GM21737 (cell line): ENCODE results near the gene SLC35F3.
"Not testable (repeated sequence)": the region's sequence is repeated elsewhere in the genome, so short reads cannot be mapped to it uniquely, and the experiment has no call there.

Experiments used
- ATAC-seq: cut with Tn5 transposase; IDR thresholded peaks from one replicate; pipeline ENCODE4 v1.9.1; 2021; ENCODE audit warnings: mild to moderate bottlenecking, moderate library complexity; ENCODE audit not compliant: unreplicated experiment

Gene SLC35F3

DNA sequence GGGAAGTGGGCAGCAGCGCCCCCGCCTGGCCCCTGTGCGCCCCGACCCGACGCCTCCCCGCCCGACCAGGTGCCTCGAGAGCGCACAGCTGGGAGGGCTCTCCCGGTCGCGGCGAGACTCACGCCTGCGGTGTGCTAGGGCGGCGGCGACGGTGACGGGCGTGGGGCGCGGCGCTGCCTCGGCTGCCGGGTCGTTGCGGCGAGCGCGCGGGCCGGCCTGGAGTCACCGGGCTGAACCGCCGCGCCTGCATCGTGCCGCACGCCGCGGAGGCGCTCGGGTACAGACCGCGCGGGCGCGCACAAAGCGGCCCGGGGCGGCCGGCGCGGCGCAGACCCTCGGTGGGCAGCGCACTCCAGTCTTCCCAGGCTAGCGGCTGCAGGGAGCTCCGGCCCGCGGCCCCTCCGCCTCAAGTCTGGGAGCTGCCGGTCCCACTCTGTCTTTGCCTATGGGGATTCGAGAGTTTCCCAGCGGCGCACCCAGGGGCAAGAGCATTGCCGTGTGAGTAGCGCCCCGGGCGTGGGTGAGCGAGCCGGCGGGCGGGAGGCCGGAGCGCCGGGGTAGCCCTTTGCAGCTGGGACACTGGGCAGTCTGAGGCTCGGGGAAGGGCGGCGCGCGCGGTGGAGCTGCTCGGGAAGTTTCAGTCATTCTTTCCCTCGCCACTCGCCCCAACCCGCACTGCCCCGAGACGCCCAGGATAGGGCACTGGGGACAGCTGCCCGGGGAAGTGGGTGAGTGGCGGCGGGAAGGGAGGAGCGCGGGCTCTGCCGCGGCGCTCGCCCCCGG, at the start of gene SLC35F3:
Gene SLC35F3, plus strand, starts transcription at position 44 of the 783 bp plus-strand sequence.
- ATAC-seq: no peak

DNA sequence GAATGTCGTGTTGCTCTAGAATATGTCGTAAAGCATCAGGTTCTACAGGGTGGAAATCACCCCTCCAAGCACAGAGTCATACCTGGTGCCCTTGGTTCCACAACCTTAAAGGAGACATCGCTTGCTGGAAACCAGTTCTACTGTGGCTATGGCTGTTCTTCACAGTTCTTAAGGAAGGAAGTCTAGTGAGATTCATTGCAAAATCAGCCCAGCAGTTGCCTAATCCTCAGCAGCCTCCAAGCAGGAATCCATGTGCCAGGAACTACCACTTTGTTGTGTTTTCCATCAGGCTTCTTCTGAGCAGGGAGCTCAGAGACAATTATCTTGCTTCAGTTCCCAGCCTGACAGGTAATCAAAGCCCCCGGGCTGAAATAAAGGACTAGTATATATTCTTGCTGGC, 45.0 kb upstream of the SLC35F3 start:
- no peak for ATAC-seq

DNA sequence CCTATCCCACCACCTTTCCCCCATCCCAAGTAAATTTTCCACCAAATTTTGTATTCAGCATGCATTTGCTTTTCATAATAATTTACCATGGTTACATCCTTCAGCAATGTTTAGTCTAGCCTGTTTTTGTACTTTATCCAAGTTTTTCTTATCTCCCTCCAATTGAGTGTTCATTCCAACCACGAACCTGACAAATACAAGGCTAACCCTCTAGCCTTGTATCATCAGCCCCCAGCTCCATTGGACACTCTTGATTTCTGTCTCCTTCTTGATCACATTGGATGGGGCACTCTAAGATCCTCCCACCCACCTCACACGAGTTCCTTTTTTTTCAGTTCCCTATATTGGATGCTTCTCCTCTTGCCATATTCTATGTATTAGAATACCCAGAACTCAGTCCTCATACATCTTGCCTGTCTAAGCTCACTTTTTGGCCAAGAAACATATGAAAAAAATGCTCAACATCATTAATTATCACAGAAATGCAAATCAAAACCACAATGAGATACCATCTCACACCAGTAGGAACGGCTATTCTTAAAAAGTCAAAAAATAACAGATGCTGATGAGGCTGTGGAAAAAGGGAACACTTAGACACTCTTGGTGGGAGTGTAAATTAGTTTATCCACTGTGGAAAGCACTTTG, 40.5 kb upstream of the SLC35F3 start:
- no peak for ATAC-seq

DNA sequence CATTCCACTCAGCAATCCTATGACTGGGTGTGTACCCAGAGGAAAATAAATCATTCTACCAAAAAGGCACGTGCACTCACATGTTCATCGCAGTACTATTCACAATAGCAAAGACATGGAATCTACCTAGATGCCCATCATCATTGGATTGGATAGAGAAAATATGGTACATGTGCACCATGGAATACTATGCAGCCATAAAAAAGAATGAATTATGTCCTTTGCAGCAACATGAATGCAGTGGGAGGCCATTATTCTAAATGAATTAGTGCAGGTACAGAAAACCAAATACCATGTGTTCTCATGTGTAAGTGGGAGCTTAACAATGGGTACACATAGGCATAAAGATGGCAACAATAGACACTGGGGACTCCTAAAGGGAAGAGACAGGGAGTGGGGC, 39.9 kb upstream of the SLC35F3 start:
- no peak for ATAC-seq

DNA sequence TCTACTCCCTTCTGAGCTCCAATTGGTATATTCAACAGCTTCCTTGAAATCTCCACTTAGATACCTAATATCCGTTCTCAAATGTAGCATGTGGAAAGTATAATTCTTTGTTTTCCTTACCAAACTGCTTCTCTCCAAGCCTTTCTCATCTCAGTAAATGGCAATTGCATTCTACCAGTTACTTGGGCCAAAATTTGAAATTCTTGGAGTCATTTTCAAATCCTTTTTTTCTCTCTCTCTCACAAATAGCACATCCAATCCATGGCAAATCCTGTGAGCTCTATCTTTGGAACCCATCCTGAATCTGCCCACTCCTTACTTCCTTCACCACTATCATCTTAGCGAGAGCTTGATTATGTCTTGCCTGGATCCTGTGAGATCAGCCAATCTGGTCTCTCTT, 39.3 kb upstream of the SLC35F3 start:
- ATAC-seq: no peak

DNA sequence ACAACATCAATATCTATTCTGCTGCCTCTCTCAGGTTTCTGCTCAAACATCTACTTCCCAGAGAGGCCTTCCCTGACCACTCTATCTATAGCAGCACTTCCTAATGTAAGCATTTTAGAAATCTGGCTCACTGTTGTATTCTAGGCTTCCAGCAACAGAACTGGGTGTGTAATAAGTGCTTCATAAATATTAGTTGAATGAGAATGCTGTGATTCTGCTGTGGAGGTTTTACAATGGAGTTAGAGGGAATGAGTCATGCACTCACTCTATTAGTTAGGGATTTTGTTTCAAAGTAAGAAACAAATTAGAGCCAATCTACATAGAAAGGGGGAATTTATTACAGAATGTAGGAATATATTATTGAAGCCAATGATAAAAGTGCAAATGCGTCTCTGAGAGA, 38.6 kb upstream of the SLC35F3 start:
- no peak for ATAC-seq

DNA sequence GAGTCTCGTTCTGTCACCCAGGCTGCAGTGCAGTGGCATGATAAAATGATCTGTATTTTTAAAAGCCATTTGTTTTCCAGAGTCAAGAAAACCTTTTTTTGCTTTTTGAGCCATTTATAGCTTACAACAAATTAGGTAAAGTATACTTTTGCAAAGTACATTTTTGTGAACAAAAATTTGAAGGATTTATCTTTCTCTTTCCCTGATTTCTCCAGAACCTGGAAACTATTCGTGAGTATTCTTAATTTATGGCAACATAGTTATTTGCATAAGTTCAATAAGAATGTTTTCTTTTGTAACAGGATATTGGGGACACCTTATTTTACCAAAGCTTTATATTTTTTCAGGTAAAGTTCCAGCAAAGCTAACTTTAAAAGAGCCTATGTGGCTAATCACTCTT, 37.4 kb upstream of the SLC35F3 start:
- no peak for ATAC-seq

DNA sequence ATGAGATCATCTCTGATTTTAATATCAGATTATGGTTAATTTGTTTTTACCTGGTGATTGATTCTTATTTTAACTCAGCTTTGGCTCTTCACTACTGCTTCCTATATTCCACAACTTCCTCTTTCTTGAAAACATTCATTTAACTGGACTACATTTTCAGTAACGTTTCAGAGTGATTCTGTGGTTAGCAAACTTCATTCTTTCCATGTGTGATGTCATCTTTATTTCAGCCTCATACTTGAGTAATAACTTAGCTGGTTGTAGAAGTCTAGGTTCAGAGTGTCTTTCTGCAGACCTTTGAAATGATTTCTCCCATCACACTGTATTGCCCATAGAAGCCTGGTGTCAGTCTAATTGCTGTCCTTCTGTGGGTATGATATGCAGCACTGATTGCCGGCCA, 36.0 kb upstream of the SLC35F3 start:
- no peak for ATAC-seq

DNA sequence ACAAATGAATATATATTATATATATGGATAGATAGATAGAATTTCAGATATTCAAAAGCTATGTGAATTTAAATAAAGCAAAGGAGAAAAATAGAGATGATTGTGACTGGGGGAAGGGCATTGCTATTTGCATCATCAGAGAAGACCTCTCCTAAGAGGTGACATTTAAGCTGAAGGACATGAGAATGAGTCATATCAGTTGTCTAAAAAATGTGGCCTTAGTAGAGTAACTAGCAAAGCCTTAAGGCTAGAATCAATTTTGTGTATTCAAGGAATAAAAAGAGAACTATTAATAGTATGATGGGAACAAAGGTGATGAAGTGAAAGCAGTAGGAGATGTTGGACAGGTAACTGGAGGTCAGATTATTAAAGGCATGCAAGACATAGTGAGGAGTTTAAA, 34.8 kb upstream of the SLC35F3 start:
- no peak for ATAC-seq

DNA sequence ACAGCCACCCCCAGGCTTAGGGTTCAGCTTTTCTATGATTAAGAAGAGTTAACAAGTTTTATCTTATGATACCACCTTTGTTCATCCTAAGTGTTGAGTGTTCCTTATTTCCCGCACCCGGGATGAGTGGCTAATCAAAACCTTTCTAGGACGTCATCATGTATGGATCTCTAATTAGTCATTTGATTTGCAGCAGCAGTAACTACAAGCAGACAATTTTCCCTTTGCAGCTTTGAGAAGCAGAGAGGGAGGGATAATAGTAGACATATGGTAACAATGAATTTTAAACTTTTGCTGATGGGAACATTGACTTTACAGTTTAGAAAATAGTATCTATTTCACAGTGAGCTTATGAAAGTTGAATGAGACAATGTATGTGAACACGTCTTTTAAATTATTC, 30.8 kb upstream of the SLC35F3 start:
- no peak for ATAC-seq

DNA sequence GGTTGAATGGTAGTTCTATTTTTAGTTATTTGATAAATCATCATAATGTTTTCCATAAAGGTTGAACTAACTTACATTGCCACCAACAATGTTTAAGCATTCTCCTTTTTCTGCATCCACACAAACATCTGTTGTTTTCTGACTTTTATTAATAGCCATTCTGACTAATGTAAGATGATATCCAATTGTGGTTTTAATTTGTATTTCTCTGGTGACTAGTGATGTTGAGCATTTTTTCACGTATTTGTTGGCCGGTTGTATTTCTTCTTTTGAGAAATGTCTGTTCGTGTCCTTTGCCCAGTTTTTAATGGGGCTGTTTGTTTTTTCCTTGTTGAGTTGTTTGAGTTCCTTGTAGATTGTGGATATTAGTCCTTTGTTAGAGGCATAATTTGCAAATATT, 24.6 kb upstream of the SLC35F3 start:
- no peak for ATAC-seq

DNA sequence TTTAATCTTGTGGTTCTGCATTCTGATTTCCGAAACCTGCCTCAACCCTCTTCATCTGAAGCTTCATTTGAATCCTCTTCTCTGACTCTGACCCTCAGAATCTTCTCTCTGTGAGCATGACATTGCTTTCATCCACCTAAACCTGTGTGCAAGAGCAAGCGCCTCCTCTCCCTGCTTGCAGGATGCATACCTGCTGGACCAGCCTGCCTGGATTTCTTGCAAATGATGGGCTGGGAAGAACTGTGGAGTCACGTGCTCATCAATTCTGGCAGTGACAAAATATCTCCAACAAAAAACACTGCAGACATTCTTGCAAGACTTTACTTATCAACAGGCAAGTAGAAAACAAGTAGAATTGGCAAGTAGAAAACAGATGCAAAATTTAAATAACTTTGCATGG, 20.8 kb upstream of the SLC35F3 start:
- ATAC-seq: no peak

DNA sequence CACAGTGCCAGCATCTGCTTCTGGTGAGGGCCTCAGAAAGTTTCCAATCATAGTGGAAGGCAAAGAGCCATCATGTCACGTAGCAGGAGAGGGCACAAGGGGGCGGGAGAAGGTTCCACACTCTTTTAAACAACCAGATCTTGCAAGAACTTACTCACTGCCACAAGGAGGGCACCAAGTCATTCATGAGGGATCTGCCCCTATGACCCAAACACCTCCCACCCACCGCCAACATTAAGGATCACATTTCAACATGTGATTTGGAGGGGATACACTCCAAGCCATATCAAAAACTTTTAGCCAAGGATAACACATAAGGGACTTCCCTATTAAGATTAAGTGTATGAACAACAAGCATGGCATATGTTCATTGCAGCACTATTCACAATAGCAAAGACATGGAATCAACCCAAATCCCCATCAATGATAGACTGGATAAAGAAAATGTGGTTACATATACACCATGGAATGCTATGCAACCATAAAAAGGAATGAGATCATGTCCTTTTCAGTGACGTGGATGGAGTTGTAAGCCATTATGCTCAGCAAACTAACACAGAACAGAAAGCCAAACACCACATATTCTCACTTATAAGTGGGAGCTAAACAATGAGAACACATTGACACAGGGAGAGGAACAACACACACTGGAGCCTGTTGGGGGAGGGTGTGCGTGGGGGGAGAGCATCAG, 19.9 kb upstream of the SLC35F3 start:
- ATAC-seq: no peak

DNA sequence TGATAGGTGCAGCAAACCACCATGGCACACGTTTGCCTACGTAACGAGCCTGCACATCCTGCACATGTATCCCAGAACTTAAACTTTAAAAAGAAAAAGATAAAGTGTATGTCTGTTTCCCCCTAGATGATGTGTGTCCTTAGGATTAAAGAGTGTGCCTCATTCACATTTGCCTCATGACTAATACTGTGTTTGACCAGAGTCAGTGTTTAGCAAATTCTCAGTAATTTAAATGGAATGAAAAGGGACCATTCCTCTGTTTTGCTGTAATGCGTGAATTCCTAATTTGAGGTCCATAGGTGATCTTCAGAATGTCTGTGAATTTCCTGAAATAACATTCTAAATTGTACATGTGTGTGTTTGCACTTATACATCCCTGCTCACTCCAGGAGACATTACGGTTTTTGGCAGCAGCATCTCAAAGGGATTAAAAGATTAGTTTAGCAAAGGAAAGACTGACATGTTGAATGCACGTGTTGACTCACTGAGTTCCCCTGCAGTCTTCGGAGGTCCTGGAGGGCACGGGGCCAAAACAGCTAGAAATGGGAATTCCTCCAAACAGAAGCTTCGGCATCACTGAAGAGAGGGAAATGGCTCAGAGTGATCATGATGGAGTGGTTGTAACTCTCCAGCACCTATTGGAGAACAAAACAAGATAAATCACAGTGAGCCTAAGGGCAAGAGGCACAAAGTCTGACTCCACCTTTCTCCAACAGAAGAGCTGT, 19.1 kb upstream of the SLC35F3 start:
- ATAC-seq: no peak

DNA sequence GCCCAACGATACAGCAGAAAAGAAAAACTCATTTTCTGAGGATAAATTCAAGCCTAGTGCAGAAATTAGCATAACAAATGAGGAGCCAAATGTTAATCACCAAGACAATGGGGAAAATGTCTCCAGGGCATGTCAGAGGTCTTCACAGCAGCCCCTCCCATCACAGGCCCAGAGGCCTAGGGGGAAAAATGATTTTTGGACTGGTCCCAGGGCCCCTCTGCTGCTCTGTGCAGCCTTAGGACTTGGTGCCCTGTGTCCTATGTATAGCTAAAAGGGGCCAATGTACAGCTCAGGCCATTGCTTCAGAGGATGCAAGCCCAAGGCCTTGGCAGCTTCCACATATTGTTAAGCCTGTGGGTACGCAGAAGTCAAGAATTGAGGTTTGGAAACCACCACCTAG, 13.3 kb upstream of the SLC35F3 start:
- ATAC-seq: not testable (repeated sequence)

DNA sequence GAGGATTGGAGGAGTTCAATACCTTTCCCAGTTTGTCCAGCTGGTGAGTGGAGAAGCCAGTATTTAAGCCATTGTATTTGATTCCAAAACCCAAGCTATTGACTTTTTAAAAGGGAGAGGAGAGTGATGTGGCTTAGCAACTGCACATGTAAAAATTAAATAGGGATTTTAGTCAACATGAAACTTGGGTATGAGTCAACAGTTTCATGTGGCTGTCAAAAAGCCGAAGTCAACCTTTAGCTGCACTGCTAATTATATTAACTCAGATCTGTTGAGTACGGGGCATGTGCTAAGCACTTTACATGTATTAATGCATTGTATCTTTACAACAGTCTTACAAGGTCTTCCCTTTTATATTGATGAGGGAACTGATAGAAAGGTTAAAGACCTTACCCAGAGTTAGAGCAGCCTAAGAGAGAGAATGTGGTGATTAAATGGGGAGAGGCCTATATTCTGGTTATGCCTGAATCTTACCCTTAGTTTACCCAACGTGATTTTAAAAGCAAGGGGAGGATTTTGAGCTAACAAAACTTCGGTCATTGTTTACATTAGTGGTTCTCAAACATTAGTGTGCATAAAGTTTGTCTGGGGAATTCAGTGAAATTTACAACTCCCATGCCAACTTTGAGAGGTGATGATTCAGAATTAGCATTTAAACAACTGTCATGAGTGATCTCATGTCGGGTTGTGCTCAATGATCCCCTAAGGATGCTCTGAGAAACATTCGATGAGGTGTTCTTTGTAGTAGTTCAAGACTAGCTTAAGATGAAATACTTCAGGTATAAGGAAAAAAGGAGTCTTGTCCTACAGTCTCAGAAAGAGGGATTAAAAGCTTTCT, 6.9 kb upstream of the SLC35F3 start:
- peak; percentile 97 for ATAC-seq

DNA sequence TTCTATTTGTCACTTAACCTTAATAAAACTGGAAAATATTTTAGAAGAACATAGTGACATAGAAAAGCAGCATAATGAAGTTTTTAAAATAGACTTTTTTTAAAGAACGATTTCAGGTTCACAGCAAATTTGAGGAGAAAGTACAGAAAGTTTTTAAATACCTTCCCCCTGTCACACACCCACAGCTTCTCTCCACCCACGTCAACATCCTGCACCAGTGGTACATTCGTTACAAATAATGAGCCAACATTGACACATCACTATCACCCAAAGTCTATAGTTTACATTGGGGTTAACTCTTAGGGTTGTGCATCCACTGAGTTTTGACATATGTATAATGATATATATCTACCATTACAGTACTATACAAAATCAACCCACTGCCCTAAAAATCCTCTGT, 3.0 kb upstream of the SLC35F3 start:
- ATAC-seq: no peak

DNA sequence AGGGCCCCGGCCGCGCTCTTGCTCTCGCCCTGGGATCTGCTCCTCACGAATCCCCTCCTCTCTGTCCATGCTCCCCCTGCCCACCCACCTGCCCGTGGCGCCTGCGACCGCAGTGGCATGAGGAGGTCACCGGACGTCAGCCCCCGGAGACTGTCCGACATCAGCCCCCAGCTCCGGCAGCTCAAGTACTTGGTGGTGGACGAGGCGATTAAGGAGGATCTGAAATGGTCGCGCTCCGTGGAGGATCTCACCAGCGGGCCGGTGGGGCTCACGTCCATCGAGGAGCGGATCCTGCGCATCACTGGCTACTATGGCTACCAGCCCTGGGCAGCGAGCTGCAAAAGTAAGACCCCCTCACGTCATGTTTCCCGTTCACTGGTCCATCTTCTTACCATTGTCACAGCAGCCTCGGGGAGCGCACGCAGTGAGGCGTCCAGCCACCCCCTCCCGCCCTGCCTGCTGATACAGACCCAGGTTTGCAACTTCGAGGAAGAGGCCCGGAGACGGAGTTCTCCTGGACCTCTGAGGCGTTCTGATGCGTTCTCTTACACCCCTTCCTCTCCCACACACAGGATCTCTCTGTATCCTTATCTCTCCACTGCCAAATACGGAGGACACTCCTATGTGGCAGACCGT, 1.1 kb downstream of the SLC35F3 start:
- ATAC-seq: no peak

DNA sequence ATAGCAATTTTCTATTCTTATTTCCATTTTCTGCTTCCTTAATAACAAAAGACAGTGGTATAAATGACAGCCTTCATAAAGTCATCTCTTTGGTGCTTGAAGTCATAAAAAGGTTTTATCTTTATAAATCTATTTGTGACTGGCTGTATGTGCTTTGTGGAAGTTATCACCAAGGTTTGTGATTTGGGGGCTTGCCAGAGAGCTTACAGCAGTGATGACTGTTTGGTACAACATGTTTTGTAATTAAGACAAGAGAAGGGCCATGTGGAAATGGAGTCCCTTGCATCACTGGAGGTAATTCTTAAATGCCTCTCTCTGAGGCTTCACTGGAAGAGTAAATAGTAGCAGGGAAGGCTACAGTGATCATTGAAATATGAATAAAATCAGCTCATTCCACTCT, 2.7 kb downstream of the SLC35F3 start:
- ATAC-seq: no peak

DNA sequence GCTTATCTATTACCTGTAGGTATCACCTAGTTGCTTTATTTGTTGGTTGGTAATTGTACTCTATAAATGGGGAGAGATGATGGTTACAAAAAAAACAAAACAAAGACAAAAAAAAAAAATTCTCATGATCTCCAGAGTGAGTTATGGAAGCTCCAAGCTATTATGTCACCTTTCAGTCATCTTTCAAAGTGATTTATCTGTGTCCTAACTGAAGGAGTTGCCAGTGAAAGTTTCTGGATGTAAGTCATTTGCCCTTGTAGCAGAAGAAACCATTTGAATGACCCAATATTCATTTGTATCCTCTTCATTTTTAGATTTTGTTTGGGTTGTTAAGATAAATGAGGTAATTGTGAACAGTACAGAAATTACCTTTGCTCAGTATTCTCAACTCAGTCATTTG, 3.6 kb downstream of the SLC35F3 start:
- no peak for ATAC-seq
